Large intestine (tissue), 3 donors: ENCODE results near the gene SLC25A45. TPM values are rescaled to one million over a fixed set of nuclear protein-coding genes. Genes with fewer than 3 reads are reported as not detected.

Source experiments
- DNase-seq, 2 donors: peaks; one replicate each; pipeline versions ENCODE4 v3.0.0 to v3.0.0-alpha.2; 2013
- H3K27ac ChIP-seq: one replicate; pipeline ENCODE4 v1.5.1; 2013; ENCODE audit warnings: low read length
- H3K27me3 ChIP-seq: 2 replicates; pipeline ENCODE4 v1.6.1; 2013; ENCODE audit warnings: low read length; ENCODE audit not compliant: control insufficient read depth, insufficient read depth
- H3K36me3 ChIP-seq: 2 replicates; pipeline ENCODE4 v1.6.1; 2013; ENCODE audit warnings: low read length; ENCODE audit not compliant: control insufficient read depth, insufficient read depth
- H3K4me1 ChIP-seq: one replicate; pipeline ENCODE4 v1.6.1; 2013; ENCODE audit warnings: low read length; ENCODE audit not compliant: control insufficient read depth, insufficient read depth
- H3K4me3 ChIP-seq: one replicate; pipeline ENCODE4 v1.5.1; 2013; ENCODE audit warnings: low read length
- H3K9me3 ChIP-seq: one replicate; pipeline ENCODE4 v1.6.1; 2013; ENCODE audit warnings: mild to moderate bottlenecking, low read depth, low read length, moderate library complexity; ENCODE audit not compliant: control insufficient read depth
- WGBS: methylation state at CpG from one replicate; pipeline ENCODE4 v1.1.5; 2013; ENCODE audit warnings: low lambda C conversion rate; ENCODE audit not compliant: insufficient coverage; 5-methylcytosine and 5-hydroxymethylcytosine counted together
- polyA plus RNA-seq: library from polyadenylated mRNA; unstranded; fragments of 120-200 nt; gene quantifications from one replicate; pipeline ENCODE4 v1.2.1, GENCODE V29; 2013

The SLC25A45 gene
- polyA plus RNA-seq, 1 donor = 41.2 TPM

GRCh38 chr11:65426839-65427690 lies 44.6 kb upstream of the SLC25A45 start:
- peak in 1 of 2 donors; percentile 76 for DNase-seq
- H3K36me3 ChIP-seq = peaks cover 6% of the 10 kb centered on the region
- H3K27me3 ChIP-seq = no peaks in the 10 kb centered on the region
- H3K27ac ChIP-seq = peak overlapping the region; percentile 100
- H3K4me3 ChIP-seq = peak overlapping the region; percentile 74
- no peaks in the 10 kb centered on the region for H3K9me3 ChIP-seq
- H3K4me1 ChIP-seq = peaks cover 7% of the 10 kb centered on the region
- WGBS = no CpG with 5 or more reads among the region's 10 CpGs

GRCh38 chr11:65425971-65426838 lies 43.8 kb upstream of the SLC25A45 start:
- Histone ChIP-seq H3K36me3 (peaks cover 6% of the 10 kb centered on the region), H3K4me3 (peak overlapping the region; percentile 74), H3K4me1 (peaks cover 14% of the 10 kb centered on the region), H3K9me3 (no peaks in the 10 kb centered on the region), H3K27me3 (no peaks in the 10 kb centered on the region), H3K27ac (peak overlapping the region; percentile 100)
- 57% methylated on average over 7 of the region's 9 CpGs for WGBS
- peak; percentile 77 to 87 for DNase-seq

- DNase-seq = peak in 1 of 2 donors; percentile 76
- 63% methylated on average over 2 of the region's 9 CpGs for WGBS
- Histone ChIP-seq H3K4me3 (peak overlapping the region; percentile 74), H3K9me3 (no peaks in the 10 kb centered on the region), H3K27me3 (no peaks in the 10 kb centered on the region), H3K27ac (peak overlapping the region; percentile 100), H3K36me3 (peaks cover 6% of the 10 kb centered on the region), H3K4me1 (peaks cover 23% of the 10 kb centered on the region)
Observed at GRCh38 chr11:65425105-65425970, 42.9 kb upstream of the SLC25A45 start.

DNA sequence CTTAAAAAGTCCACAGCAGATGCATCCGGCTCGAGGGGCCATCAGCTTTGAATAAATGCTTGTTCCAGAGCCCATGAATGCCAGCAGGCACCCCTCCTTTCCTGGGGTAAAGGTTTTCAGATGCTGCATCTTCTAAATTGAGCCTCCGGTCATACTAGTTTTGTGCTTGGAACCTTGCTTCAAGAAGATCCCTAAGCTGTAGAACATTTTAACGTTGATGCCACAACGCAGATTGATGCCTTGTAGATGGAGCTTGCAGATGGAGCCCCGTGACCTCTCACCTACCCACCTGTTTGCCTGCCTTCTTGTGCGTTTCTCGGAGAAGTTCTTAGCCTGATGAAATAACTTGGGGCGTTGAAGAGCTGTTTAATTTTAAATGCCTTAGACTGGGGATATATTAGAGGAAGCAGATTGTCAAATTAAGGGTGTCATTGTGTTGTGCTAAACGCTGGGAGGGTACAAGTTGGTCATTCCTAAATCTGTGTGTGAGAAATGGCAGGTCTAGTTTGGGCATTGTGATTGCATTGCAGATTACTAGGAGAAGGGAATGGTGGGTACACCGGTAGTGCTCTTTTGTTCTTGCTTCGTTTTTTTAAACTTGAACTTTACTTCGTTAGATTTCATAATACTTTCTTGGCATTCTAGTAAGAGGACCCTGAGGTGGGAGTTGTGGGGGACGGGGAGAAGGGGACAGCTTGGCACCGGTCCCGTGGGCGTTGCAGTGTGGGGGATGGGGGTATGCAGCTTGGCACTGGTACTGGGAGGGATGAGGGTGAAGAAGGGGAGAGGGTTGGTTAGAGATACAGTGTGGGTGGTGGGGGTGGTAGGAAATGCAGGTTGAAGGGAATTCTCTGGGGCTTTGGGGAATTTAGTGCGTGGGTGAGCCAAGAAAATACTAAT lies 42.0 kb upstream of the SLC25A45 start:
- Histone ChIP-seq H3K4me1 (peaks cover 32% of the 10 kb centered on the region), H3K4me3 (peak overlapping the region; percentile 74), H3K9me3 (no peaks in the 10 kb centered on the region), H3K27ac (peak overlapping the region; percentile 100), H3K27me3 (no peaks in the 10 kb centered on the region), H3K36me3 (peaks cover 6% of the 10 kb centered on the region)
- peak in 1 of 2 donors; percentile 35 for DNase-seq
- no CpG with 5 or more reads among the region's 18 CpGs for WGBS

GRCh38 chr11:65423516-65424204 lies 41.2 kb upstream of the SLC25A45 start:
- no CpG with 5 or more reads among the region's 19 CpGs for WGBS
- peak in 1 of 2 donors; percentile 41 for DNase-seq
- Histone ChIP-seq H3K9me3 (no peaks in the 10 kb centered on the region), H3K27ac (peak overlapping the region; percentile 100), H3K36me3 (peaks cover 6% of the 10 kb centered on the region), H3K4me1 (peaks cover 40% of the 10 kb centered on the region), H3K27me3 (no peaks in the 10 kb centered on the region), H3K4me3 (peak overlapping the region; percentile 74)

DNA sequence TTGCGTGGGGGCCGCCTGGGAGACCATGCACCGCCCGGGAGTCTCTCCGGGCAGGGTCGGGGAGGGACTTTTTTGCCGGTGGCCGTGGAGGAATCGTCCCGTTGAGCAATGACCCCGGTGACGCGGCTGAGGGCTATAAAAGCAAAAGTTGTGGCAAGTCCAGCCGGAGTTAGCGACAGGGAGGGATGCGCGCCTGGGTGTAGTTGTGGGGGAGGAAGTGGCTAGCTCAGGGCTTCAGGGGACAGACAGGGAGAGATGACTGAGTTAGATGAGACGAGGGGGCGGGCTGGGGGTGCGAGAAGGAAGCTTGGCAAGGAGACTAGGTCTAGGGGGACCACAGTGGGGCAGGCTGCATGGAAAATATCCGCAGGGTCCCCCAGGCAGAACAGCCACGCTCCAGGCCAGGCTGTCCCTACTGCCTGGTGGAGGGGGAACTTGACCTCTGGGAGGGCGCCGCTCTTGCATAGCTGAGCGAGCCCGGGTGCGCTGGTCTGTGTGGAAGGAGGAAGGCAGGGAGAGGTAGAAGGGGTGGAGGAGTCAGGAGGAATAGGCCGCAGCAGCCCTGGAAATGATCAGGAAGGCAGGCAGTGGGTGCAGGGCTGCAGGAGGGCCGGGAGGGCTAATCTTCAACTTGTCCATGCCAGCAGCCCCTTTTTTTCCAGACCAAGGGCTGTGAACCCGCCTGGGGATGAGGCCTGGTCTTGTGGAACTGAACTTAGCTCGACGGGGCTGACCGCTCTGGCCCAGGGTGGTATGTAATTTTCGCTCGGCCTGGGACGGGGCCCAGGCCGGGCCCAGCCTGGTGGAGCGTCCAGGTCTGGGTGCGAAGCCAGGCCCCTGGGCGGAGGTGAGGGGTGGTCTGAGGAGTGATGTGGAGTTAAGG lies 40.4 kb upstream of the SLC25A45 start, which contains the start of gene NEAT1:
NEAT1 (plus strand) TSS at position 166 of the 883 bp plus-strand sequence.
- H3K27ac ChIP-seq = peak within 1 kb of the TSS; percentile 100
- no peaks in the 10 kb centered on the region for H3K27me3 ChIP-seq
- peaks cover 47% of the 10 kb centered on the region for H3K4me1 ChIP-seq
- peak within 1 kb of the TSS; percentile 74 for H3K4me3 ChIP-seq
- H3K9me3 ChIP-seq = no peaks in the 10 kb centered on the region
- peaks cover 6% of the 10 kb centered on the region for H3K36me3 ChIP-seq
- 33% methylated on average over 5 of the region's 40 CpGs for WGBS
- DNase-seq = peak; percentile 93 to 94

GRCh38 chr11:65421794-65422632 lies 39.6 kb upstream of the SLC25A45 start:
- WGBS = no CpG with 5 or more reads among the region's 68 CpGs
- no peaks in the 10 kb centered on the region for H3K9me3 ChIP-seq
- H3K36me3 ChIP-seq = peaks cover 3% of the 10 kb centered on the region
- H3K27ac ChIP-seq = peak overlapping the region; percentile 100
- H3K4me3 ChIP-seq = peak overlapping the region; percentile 74
- H3K4me1 ChIP-seq = peaks cover 54% of the 10 kb centered on the region
- peak; percentile 96 to 98 for DNase-seq
- no peaks in the 10 kb centered on the region for H3K27me3 ChIP-seq
